ENCODE results near the gene EDDM3A. TPM values are rescaled to one million over a fixed set of nuclear protein-coding genes. Genes with fewer than 3 reads are reported as not detected.

Gene EDDM3A
- polyA plus RNA-seq, 2 of the 4 experiments (the other 2 are of a cell fraction): not detected

GRCh38 chr14:20751963-20752562 lies 6.4 kb downstream of the EDDM3A start:
- no peak for TF ChIP-seq CBX2 (IDR thresholded peaks at IDR 0.05; ENCODE audit: borderline replicate concordance, low read depth)
- no peak for TF ChIP-seq ZSCAN20 (CRISPR knock-in tag; IDR thresholded peaks at IDR 0.05)
- TF ChIP-seq KDM1A (IDR thresholded peaks at IDR 0.05; ENCODE audit: low read depth): no peak
- TF ChIP-seq, protein P1, sequence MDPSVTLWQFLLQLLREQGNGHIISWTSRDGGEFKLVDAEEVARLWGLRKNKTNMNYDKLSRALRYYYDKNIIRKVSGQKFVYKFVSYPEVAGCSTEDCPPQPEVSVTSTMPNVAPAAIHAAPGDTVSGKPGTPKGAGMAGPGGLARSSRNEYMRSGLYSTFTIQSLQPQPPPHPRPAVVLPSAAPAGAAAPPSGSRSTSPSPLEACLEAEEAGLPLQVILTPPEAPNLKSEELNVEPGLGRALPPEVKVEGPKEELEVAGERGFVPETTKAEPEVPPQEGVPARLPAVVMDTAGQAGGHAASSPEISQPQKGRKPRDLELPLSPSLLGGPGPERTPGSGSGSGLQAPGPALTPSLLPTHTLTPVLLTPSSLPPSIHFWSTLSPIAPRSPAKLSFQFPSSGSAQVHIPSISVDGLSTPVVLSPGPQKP (IDR thresholded peaks at IDR 0.05; ENCODE audit: low read depth, low read length): no peak
- TF ChIP-seq SREBF2 (IDR thresholded peaks at IDR 0.05): no peak
- no peak for TF ChIP-seq CEBPB (IDR thresholded peaks at IDR 0.05)
- no peak for TF ChIP-seq EHMT2 (IDR thresholded peaks at IDR 0.05; ENCODE audit: low read depth)
- no peak for FAIRE-seq

DNA sequence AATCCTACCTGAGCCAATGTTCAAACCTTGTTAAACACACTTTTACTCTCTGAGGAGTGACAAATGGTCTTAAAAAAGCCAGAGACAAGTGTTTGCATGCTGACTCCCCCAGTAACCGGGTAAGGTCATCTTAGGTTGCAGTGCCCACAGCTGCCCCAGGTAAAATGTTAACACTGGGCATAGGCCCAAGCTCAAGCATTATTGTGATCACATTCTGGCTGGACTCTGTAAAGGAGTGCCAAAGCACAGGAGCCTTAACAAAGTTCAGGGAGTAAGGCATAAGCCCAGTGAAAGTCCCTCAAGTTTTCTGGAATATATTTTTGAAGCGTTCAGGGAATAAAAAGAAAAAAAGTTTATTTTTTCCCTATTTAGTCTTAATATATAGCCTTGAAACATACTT lies 8.6 kb downstream of the EDDM3A start:
- FAIRE-seq (no peak), ATAC-seq (no peak), DNase-seq (ENCODE audit: low read depth in 1 of 2, low spot score in 1 of 2) (no peak)
- TF ChIP-seq CEBPB (IDR thresholded peaks at IDR 0.05) (no peak), ZC3H11A (IDR thresholded peaks at IDR 0.05) (no peak), GATA3 (IDR thresholded peaks at IDR 0.05; ENCODE audit: borderline replicate concordance) (no peak), ZFP36 (IDR thresholded peaks at IDR 0.05; ENCODE audit: borderline replicate concordance, partially characterized antibody) (no peak), HOXB13 (CRISPR knock-in tag; IDR thresholded peaks at IDR 0.05; ENCODE audit: low read depth) (no peak), POLR2A (IDR thresholded peaks at IDR 0.05; ENCODE audit: low read length) (no peak), CBX8 (IDR thresholded peaks at IDR 0.05) (no peak), FOXS1 (CRISPR knock-in tag; IDR thresholded peaks at IDR 0.05) (no peak), SREBF2 (IDR thresholded peaks at IDR 0.05) (no peak), E2F6 (IDR thresholded peaks at IDR 0.05; ENCODE audit: borderline replicate concordance, low read depth) (no peak), CHD4 (IDR thresholded peaks at IDR 0.05; ENCODE audit: borderline replicate concordance) (no peak), NFE2L2 (conservative IDR thresholded peaks at IDR 0.05; ENCODE audit: low read length) (no peak), MAZ (IDR thresholded peaks at IDR 0.05; ENCODE audit: borderline replicate concordance, low read depth, low read length) (no peak), RCOR1 (IDR thresholded peaks at IDR 0.05; ENCODE audit: low read depth, low read length) (no peak), JUN (IDR thresholded peaks at IDR 0.05) (no peak), EP300 (IDR thresholded peaks at IDR 0.05) (no peak), PBX3 (IDR thresholded peaks at IDR 0.05) (no peak), CBX2 (IDR thresholded peaks at IDR 0.05; ENCODE audit: borderline replicate concordance, low read depth) (no peak)
- TF ChIP-seq, protein P2, sequence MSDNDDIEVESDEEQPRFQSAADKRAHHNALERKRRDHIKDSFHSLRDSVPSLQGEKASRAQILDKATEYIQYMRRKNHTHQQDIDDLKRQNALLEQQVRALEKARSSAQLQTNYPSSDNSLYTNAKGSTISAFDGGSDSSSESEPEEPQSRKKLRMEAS (IDR thresholded peaks at IDR 0.05): no peak
- Histone ChIP-seq H3K4me3 (no peak overlapping the region), H3K27ac (no peak overlapping the region), H3K9me3 (peaks cover 21% of the 10 kb centered on the region), H3K4me1 (no peaks in the 10 kb centered on the region), H3K4me2 (no peak overlapping the region)
- WGBS (ENCODE audit: missing lambda C conversion rate): 56% methylated on average over 2 of the region's 2 CpGs
- ChIA-PET CTCF (interaction anchor here (1.3 to 1.5 kb wide), 3 partner anchors 83 to 168 kb away, joined by 3 read pairs; no protein-coding TSS in a partner anchor), POLR2A (no interaction called here)

More at GRCh38 chr14:20751963-20752562, 6.4 kb downstream of the EDDM3A start:
- DNase-seq (ENCODE audit: low read depth in 1 of 2, low spot score in 1 of 2): peak in 1 of 2 experiments; percentile 17
- Histone ChIP-seq H3K4me1 (no peaks in the 10 kb centered on the region), H3K27ac (no peak overlapping the region), H3K9me3 (peaks cover 21% of the 10 kb centered on the region), H3K4me3 (no peak overlapping the region), H3K4me2 (no peak overlapping the region)
- 27% methylated on average over 5 of the region's 5 CpGs for WGBS (ENCODE audit: missing lambda C conversion rate)
- POLR2A ChIA-PET: no interaction called here
- no peak for ATAC-seq
- CTCF ChIA-PET: interaction anchor here (1.1 kb wide), 1 partner anchor 24 kb away, joined by 3 read pairs; no protein-coding TSS in a partner anchor

All from A549 (cell line).